H9 (cell line): ENCODE measurements around the gene CSTPP1. TPM values are rescaled to one million over a fixed set of nuclear protein-coding genes. Genes with fewer than 3 reads are reported as not detected.
"Not testable (repeated sequence)": the region's sequence is repeated elsewhere in the genome, so short reads cannot be mapped to it uniquely, and the experiment has no call there.

Experiments
- DNase-seq: peaks from one replicate; pipeline ENCODE4 v3.0.0-alpha.2; 2017
- H2AFZ ChIP-seq: one replicate; pipeline ENCODE4 v1.6.1; 2013; ENCODE audit warnings: mild to moderate bottlenecking, low read length, control low read depth, moderate library complexity
- H2AK5ac ChIP-seq: 2 replicates; pipeline ENCODE4 v1.6.1; 2013; ENCODE audit warnings: low read length, control low read depth, mixed read lengths; ENCODE audit not compliant: insufficient read length
- H2BK120ac ChIP-seq: one replicate; pipeline ENCODE4 v1.6.1; 2013; ENCODE audit warnings: low read depth, mild to moderate bottlenecking, low read length, control low read depth, inconsistent platforms; ENCODE audit not compliant: poor library complexity, severe bottlenecking
- H2BK12ac ChIP-seq: 2 replicates; pipeline ENCODE4 v1.6.1; 2013; ENCODE audit warnings: low read length, control low read depth, mixed read lengths, low read depth; ENCODE audit not compliant: insufficient read length
- H2BK15ac ChIP-seq: 2 replicates; pipeline ENCODE4 v1.6.1; 2013; ENCODE audit warnings: low read depth, low read length, control low read depth
- H2BK20ac ChIP-seq: one replicate; pipeline ENCODE4 v1.6.1; 2013; ENCODE audit warnings: low read depth, mild to moderate bottlenecking, low read length, control low read depth, inconsistent platforms; ENCODE audit not compliant: poor library complexity, severe bottlenecking
- H2BK5ac ChIP-seq: 2 replicates; pipeline ENCODE4 v1.6.1; 2013; ENCODE audit warnings: low read length, control low read depth, mixed read lengths; ENCODE audit not compliant: insufficient read length
- H3K14ac ChIP-seq: 2 replicates; pipeline ENCODE4 v1.6.1; 2013; ENCODE audit warnings: low read length, control low read depth; ENCODE audit not compliant: insufficient read depth
- H3K18ac ChIP-seq: 2 replicates; pipeline ENCODE4 v1.6.1; 2013; ENCODE audit warnings: low read depth, mild to moderate bottlenecking, mixed read lengths, low read length, control low read depth; ENCODE audit not compliant: insufficient read length
- H3K23ac ChIP-seq: 2 replicates; pipeline ENCODE4 v1.6.1; 2013; ENCODE audit warnings: low read length, control low read depth, mixed read lengths, low read depth; ENCODE audit not compliant: insufficient read length
- H3K23me2 ChIP-seq: 2 replicates; pipeline ENCODE4 v1.6.1; 2013; ENCODE audit warnings: low read depth, mild to moderate bottlenecking, mixed read lengths, low read length, control low read depth; ENCODE audit not compliant: insufficient read length, poor library complexity, severe bottlenecking
- H3K27ac ChIP-seq: 2 replicates; pipeline ENCODE4 v1.5.1; 2013; ENCODE audit warnings: low read length, control low read depth, mixed read lengths, low read depth; ENCODE audit not compliant: insufficient read length
- H3K27me3 ChIP-seq: 2 replicates; pipeline ENCODE4 v1.6.1; 2013; ENCODE audit warnings: low read length, control low read depth, inconsistent platforms; ENCODE audit not compliant: insufficient read depth
- H3K4ac ChIP-seq: 2 replicates; pipeline ENCODE4 v1.6.1; 2013; ENCODE audit warnings: low read depth, mild to moderate bottlenecking, control low read depth, inconsistent platforms, low read length, moderate library complexity
- H3K4me1 ChIP-seq: 2 replicates; pipeline ENCODE4 v1.6.1; 2013; ENCODE audit warnings: low read length, control low read depth, inconsistent platforms; ENCODE audit not compliant: insufficient read depth
- H3K4me2 ChIP-seq: 2 replicates; pipeline ENCODE4 v1.6.1; 2013; ENCODE audit warnings: low read length, control low read depth, mixed read lengths; ENCODE audit not compliant: insufficient read length, insufficient read depth
- H3K56ac ChIP-seq: 2 replicates; pipeline ENCODE4 v1.6.1; 2013; ENCODE audit warnings: low read depth, mild to moderate bottlenecking, mixed read lengths, low read length, control low read depth; ENCODE audit not compliant: insufficient read length
- H3K79me1 ChIP-seq: 2 replicates; pipeline ENCODE4 v1.6.1; 2013; ENCODE audit warnings: low read depth, mild to moderate bottlenecking, moderate library complexity, low read length, control low read depth, inconsistent platforms; ENCODE audit not compliant: insufficient read depth, poor library complexity, severe bottlenecking
- H3K79me2 ChIP-seq: 2 replicates; pipeline ENCODE4 v1.6.1; 2013; ENCODE audit warnings: low read length, control low read depth, inconsistent platforms; ENCODE audit not compliant: insufficient read depth
- H3K9ac ChIP-seq: 2 replicates; pipeline ENCODE4 v1.6.1; 2013; ENCODE audit warnings: low read length, control low read depth, mixed read lengths; ENCODE audit not compliant: insufficient read length; ENCODE audit errors: extremely low read depth
- H3K9me3 ChIP-seq: one replicate; pipeline ENCODE4 v1.6.1; 2013; ENCODE audit warnings: low read depth, low read length, inconsistent platforms; ENCODE audit not compliant: control insufficient read depth
- H3T11ph ChIP-seq: one replicate; pipeline ENCODE4 v1.6.1; 2013; ENCODE audit warnings: mild to moderate bottlenecking, low read length, control low read depth, inconsistent platforms
- H4K20me1 ChIP-seq: one replicate; pipeline ENCODE4 v1.6.1; 2013; ENCODE audit not compliant: control insufficient read depth, insufficient read length, insufficient read depth
- H4K5ac ChIP-seq: 2 replicates; pipeline ENCODE4 v1.6.1; 2013; ENCODE audit warnings: low read depth, mild to moderate bottlenecking, mixed read lengths, low read length, control low read depth; ENCODE audit not compliant: insufficient read length
- H4K8ac ChIP-seq: replicated peaks from 2 replicates; pipeline ENCODE4 v1.6.1; 2013; ENCODE audit warnings: low read length, control low read depth, mixed read lengths, low read depth; ENCODE audit not compliant: insufficient read length
- H4K91ac ChIP-seq: 2 replicates; pipeline ENCODE4 v1.6.1; 2013; ENCODE audit warnings: low read depth, mild to moderate bottlenecking, moderate library complexity, mixed read lengths, low read length, control low read depth; ENCODE audit not compliant: insufficient read length
- H3K27ac Mint-ChIP-seq, 3 experiments: 2 replicates in 2 of 3; 3 replicates in 1 of 3; pipeline ENCODE4 v1.8.0; 2020 to 2021; ENCODE audit warnings: mixed read lengths in 3 of 3, mild to moderate bottlenecking in 1 of 3, moderate library complexity in 1 of 3
- H3K27me3 Mint-ChIP-seq: 2 replicates; pipeline ENCODE4 v1.8.0; 2021; ENCODE audit warnings: low read depth, mild to moderate bottlenecking, moderate library complexity, mixed read lengths
- H3K36me3 Mint-ChIP-seq, 3 experiments: 2 replicates in 2 of 3; 3 replicates in 1 of 3; pipeline ENCODE4 v1.8.0; 2020 to 2021; ENCODE audit warnings: low read depth in 3 of 3, mixed read lengths in 3 of 3; ENCODE audit not compliant: insufficient read depth in 1 of 3
- H3K4me1 Mint-ChIP-seq, 2 experiments: 2 replicates each; pipeline ENCODE4 v1.8.0; 2020; ENCODE audit warnings: mixed read lengths in 2 of 2
- H3K4me3 Mint-ChIP-seq, 2 experiments: 2 replicates in 1 of 2; 3 replicates in 1 of 2; pipeline ENCODE4 v1.8.0; 2020 to 2021; ENCODE audit warnings: mild to moderate bottlenecking in 2 of 2, mixed read lengths in 2 of 2, moderate library complexity in 1 of 2
- H3K9me3 Mint-ChIP-seq, 2 experiments: 2 replicates in 1 of 2; 3 replicates in 1 of 2; pipeline ENCODE4 v1.8.0; 2020; ENCODE audit warnings: mild to moderate bottlenecking in 2 of 2, mixed read lengths in 2 of 2, moderate library complexity in 1 of 2
- CTCF ChIP-seq: fragments of 200-600 bp; sonication (generic); conservative IDR thresholded peaks from 3 replicates; pipeline ENCODE4 v1.8.0; 2021; ENCODE audit warnings: antibody characterized with exemption, mild to moderate bottlenecking
- WGBS: extraction: QIAGEN DNeasy Blood & Tissue Kit; methylation state at CpG from one replicate; pipeline ENCODE4 v1.1.7; 2013; ENCODE audit warnings: missing lambda C conversion rate, low lambda C conversion rate, mixed read lengths; ENCODE audit not compliant: insufficient read length; ENCODE audit errors: extremely low coverage; 5-methylcytosine and 5-hydroxymethylcytosine counted together
- total RNA-seq: library from RNA; stranded (reverse); gene quantifications from 2 replicates; pipeline ENCODE4 v1.2.1, GENCODE V29; 2021

CSTPP1 gene
- total RNA-seq, 1 experiment from 2014 or later, result 21.2 TPM

- Histone ChIP-seq H3K56ac (no peak overlapping the region), H3K4ac (no peak overlapping the region), H3K23ac (no peak overlapping the region), H3K27ac (no peak overlapping the region), H3K14ac (no peak overlapping the region), H4K91ac (no peak overlapping the region), H3K27me3 (no peaks in the 10 kb centered on the region), H3K79me2 (no peaks in the 10 kb centered on the region), H3K4me2 (no peak overlapping the region), H3K4me1 (no peaks in the 10 kb centered on the region), H3K18ac (no peak overlapping the region), H4K5ac (no peak overlapping the region), H3K9ac (no peak overlapping the region), H3K9me3 (peaks cover 4% of the 10 kb centered on the region), H2BK120ac (no peak overlapping the region), H3K79me1 (no peaks in the 10 kb centered on the region), H3T11ph (no peak overlapping the region), H2AFZ (no peak overlapping the region), H3K23me2 (no peaks in the 10 kb centered on the region), H2BK15ac (no peak overlapping the region), H4K8ac (no peak overlapping the region), H2AK5ac (no peak overlapping the region), H2BK5ac (no peak overlapping the region), H4K20me1 (no peaks in the 10 kb centered on the region), H2BK12ac (no peak overlapping the region), H2BK20ac (no peak overlapping the region)
- TF ChIP-seq CTCF, result no peak
- Mint-ChIP-seq H3K4me1 (no peaks in the 10 kb centered on the region), H3K4me3 (no peak overlapping the region), H3K36me3 (peaks cover 12 to 30% (median 23%) of the 10 kb centered on the region in 3 experiments; a peak in 6 of 7 replicates), H3K9me3 (peaks cover 10 to 12% of the 10 kb centered on the region in 2 experiments), H3K27me3 (no peaks in the 10 kb centered on the region), H3K27ac (no peak overlapping the region)
- no peak for DNase-seq
- WGBS, result no CpG with 5 or more reads among the region's 2 CpGs
Observed at GRCh38 chr11:46961041-46961440, 24.5 kb downstream of the CSTPP1 start.

- H4K5ac ChIP-seq, H3K9ac ChIP-seq, H4K91ac ChIP-seq, H2BK20ac ChIP-seq, H3K14ac ChIP-seq, H3K4me3 Mint-ChIP-seq, H3K27ac Mint-ChIP-seq, H3K27ac ChIP-seq, H2BK12ac ChIP-seq, H3K56ac ChIP-seq, H3K18ac ChIP-seq, H4K20me1 ChIP-seq, H3T11ph ChIP-seq, H2BK5ac ChIP-seq, H3K4ac ChIP-seq, H3K9me3 ChIP-seq, H3K4me1 Mint-ChIP-seq, H3K79me1 ChIP-seq, H3K4me1 ChIP-seq, H4K8ac ChIP-seq, H3K27me3 Mint-ChIP-seq, H3K23me2 ChIP-seq, H2AK5ac ChIP-seq, H2BK120ac ChIP-seq, H3K27me3 ChIP-seq, H2BK15ac ChIP-seq, H2AFZ ChIP-seq, H3K79me2 ChIP-seq, DNase-seq, H3K4me2 ChIP-seq, H3K23ac ChIP-seq: not testable (repeated sequence)
- Mint-ChIP-seq H3K36me3 (peaks cover 12 to 30% (median 23%) of the 10 kb centered on the region in 3 experiments; a peak in 6 of 7 replicates), H3K9me3 (peaks cover 10 to 12% of the 10 kb centered on the region in 2 experiments)
- WGBS, result no CpG with 5 or more reads among the region's 3 CpGs
Observed at GRCh38 chr11:46961886-46962285, 25.3 kb downstream of the CSTPP1 start.
